IMR-90 (cell line): ENCODE data around the gene CYBRD1. TPM values are rescaled to one million over a fixed set of nuclear protein-coding genes. Genes with fewer than 3 reads are reported as not detected.

ENCODE experiments used
- ATAC-seq: fragments of 200-7000 bp; cut with Tn5 transposase; 2 replicates; pipeline ENCODE4 v1.9.1; 2020; ENCODE audit warnings: low read depth, mild to moderate bottlenecking, moderate library complexity
- BruUV-seq: library from RNA; stranded (reverse); fragments of 400-500 nt; replicated peaks from 2 replicates; lab custom pipeline; 2021; lab: Mats Ljungman, UMichigan
- CTCF ChIA-PET: fragments of 300-600 bp; formaldehyde crosslinking; extraction: SDS; loops from one replicate; lab custom pipeline; 2021; ENCODE audit warnings: antibody characterized with exemption; lab: Yijun Ruan, JAX
- POLR2A ChIA-PET: fragments of 300-600 bp; sonication (Branson Sonifier 250); formaldehyde crosslinking; loops from one replicate; lab custom pipeline; 2022; ENCODE audit warnings: antibody characterized with exemption; ENCODE audit not compliant: unreplicated experiment; lab: Charles Lee
- DNase-seq: peaks from one replicate; pipeline ENCODE4 v3.0.0; 2013
- H2AFZ ChIP-seq: replicated peaks from 2 replicates; pipeline ENCODE3; 2013; ENCODE audit warnings: low read length, mild to moderate bottlenecking; ENCODE audit not compliant: poor library complexity
- H2AK5ac ChIP-seq: 2 replicates; pipeline ENCODE4 v1.6.1; 2013; ENCODE audit warnings: low read depth, low read length, inconsistent platforms
- H2AK9ac ChIP-seq: replicated peaks from 2 replicates; pipeline ENCODE3; 2013; ENCODE audit warnings: mild to moderate bottlenecking, low read depth, low read length, moderate library complexity; ENCODE audit not compliant: poor library complexity
- H2BK120ac ChIP-seq: 2 replicates; pipeline ENCODE4 v1.6.1; 2013; ENCODE audit warnings: low read depth, low read length, inconsistent platforms
- H2BK15ac ChIP-seq: 3 replicates; pipeline ENCODE4 v1.6.1; 2013; ENCODE audit warnings: low read depth, low read length, inconsistent platforms
- H2BK20ac ChIP-seq: 2 replicates; pipeline ENCODE4 v1.6.1; 2013; ENCODE audit warnings: low read depth, mild to moderate bottlenecking, inconsistent platforms, low read length, moderate library complexity
- H2BK5ac ChIP-seq: 2 replicates; pipeline ENCODE4 v1.6.1; 2013; ENCODE audit warnings: mild to moderate bottlenecking, low read depth, low read length, inconsistent platforms; ENCODE audit not compliant: poor library complexity, severe bottlenecking
- H3K14ac ChIP-seq: replicated peaks from 2 replicates; pipeline ENCODE4 v1.6.1; 2013; ENCODE audit warnings: low read depth, low read length, inconsistent platforms
- H3K18ac ChIP-seq: 2 replicates; pipeline ENCODE4 v1.6.1; 2013; ENCODE audit warnings: low read depth, low read length, control low read depth
- H3K23ac ChIP-seq: 2 replicates; pipeline ENCODE4 v1.6.1; 2013; ENCODE audit warnings: low read depth, low read length, inconsistent platforms
- H3K27ac ChIP-seq: 2 replicates; pipeline ENCODE4 v1.5.1; 2013; ENCODE audit warnings: mild to moderate bottlenecking, control low read depth, low read length; ENCODE audit not compliant: insufficient read depth
- H3K27me3 ChIP-seq: 2 replicates; pipeline ENCODE4 v1.6.1; 2013; ENCODE audit warnings: low read length; ENCODE audit not compliant: control insufficient read depth, insufficient read depth
- H3K36me3 ChIP-seq: 2 replicates; pipeline ENCODE4 v1.6.1; 2013; ENCODE audit warnings: low read length, mixed read lengths; ENCODE audit not compliant: control insufficient read depth, insufficient read depth
- H3K4ac ChIP-seq: 2 replicates; pipeline ENCODE4 v1.6.1; 2013; ENCODE audit warnings: low read depth, low read length, inconsistent platforms
- H3K4me1 ChIP-seq: 2 replicates; pipeline ENCODE4 v1.6.1; 2013; ENCODE audit warnings: low read length, mixed read lengths; ENCODE audit not compliant: control insufficient read depth, insufficient read depth
- H3K4me2 ChIP-seq: 2 replicates; pipeline ENCODE4 v1.6.1; 2013; ENCODE audit warnings: low read depth, mild to moderate bottlenecking, control low read depth, low read length, moderate library complexity
- H3K4me3 ChIP-seq: 2 replicates; pipeline ENCODE4 v1.5.1; 2013; ENCODE audit warnings: low read depth, mild to moderate bottlenecking, control low read depth, low read length, moderate library complexity; ENCODE audit not compliant: insufficient read depth
- H3K56ac ChIP-seq: 2 replicates; pipeline ENCODE4 v1.6.1; 2013; ENCODE audit warnings: low read length, inconsistent platforms; ENCODE audit not compliant: insufficient read depth; ENCODE audit errors: extremely low read depth
- H3K79me1 ChIP-seq, 2 experiments: 2 replicates each; pipeline ENCODE4 v1.6.1; 2013; ENCODE audit warnings: low read length in 2 of 2, inconsistent platforms in 1 of 2, low read depth in 1 of 2
- H3K9ac ChIP-seq: 2 replicates; pipeline ENCODE4 v1.6.1; 2013; ENCODE audit warnings: low read depth, low read length, control low read depth
- H3K9me1 ChIP-seq: 2 replicates; pipeline ENCODE4 v1.6.1; 2013; ENCODE audit warnings: low read length, inconsistent platforms; ENCODE audit not compliant: insufficient read depth
- H3K9me3 ChIP-seq: 2 replicates; pipeline ENCODE4 v1.6.1; 2013; ENCODE audit warnings: low read length; ENCODE audit not compliant: control insufficient read depth, insufficient read depth
- H4K20me1 ChIP-seq: 2 replicates; pipeline ENCODE4 v1.6.1; 2013; ENCODE audit warnings: low read length, inconsistent platforms; ENCODE audit not compliant: insufficient read depth
- H4K5ac ChIP-seq: 2 replicates; pipeline ENCODE4 v1.6.1; 2013; ENCODE audit warnings: mild to moderate bottlenecking, low read depth, low read length, control low read depth
- H4K8ac ChIP-seq, 2 experiments: 2 replicates each; pipeline ENCODE4 v1.6.1; 2013; ENCODE audit warnings: low read depth in 2 of 2, low read length in 2 of 2, control low read depth in 1 of 2, inconsistent platforms in 1 of 2
- H4K91ac ChIP-seq: 2 replicates; pipeline ENCODE4 v1.6.1; 2013; ENCODE audit warnings: low read depth, low read length, inconsistent platforms; ENCODE audit not compliant: insufficient read depth
- BHLHE40 ChIP-seq: fragments of 150-350 bp; IDR thresholded peaks from 2 replicates; pipeline ENCODE4 v1.6.1; 2016; ENCODE audit warnings: mild to moderate bottlenecking, low read depth, low read length
- FOS ChIP-seq: fragments of 150-350 bp; IDR thresholded peaks from 2 replicates; pipeline ENCODE4 v1.6.1; 2016; ENCODE audit warnings: low read depth, low read length
- MAZ ChIP-seq: IDR thresholded peaks from 2 replicates; pipeline ENCODE4 v1.6.1; 2012; ENCODE audit warnings: low read depth, mild to moderate bottlenecking, low read length, improper control_type of control experiment, moderate library complexity, borderline replicate concordance
- MXI1 ChIP-seq: IDR thresholded peaks from 2 replicates; pipeline ENCODE4 v1.6.1; 2012; ENCODE audit warnings: low read depth, mild to moderate bottlenecking, low read length, moderate library complexity, borderline replicate concordance
- NFE2L2 ChIP-seq: fragments of 150-350 bp; IDR thresholded peaks from 2 replicates; pipeline ENCODE4 v1.6.1; 2016; ENCODE audit warnings: low read depth, mild to moderate bottlenecking, low read length
- POLR2A ChIP-seq: IDR thresholded peaks from 2 replicates; pipeline ENCODE4 v1.6.1; 2012; ENCODE audit warnings: mild to moderate bottlenecking, low read depth, low read length
- RCOR1 ChIP-seq: IDR thresholded peaks from 2 replicates; pipeline ENCODE4 v1.6.1; 2012; ENCODE audit warnings: mild to moderate bottlenecking, low read length, improper control_type of control experiment; ENCODE audit not compliant: insufficient replicate concordance
- RFX5 ChIP-seq: IDR thresholded peaks from 2 replicates; pipeline ENCODE4 v1.8.0; 2012; ENCODE audit warnings: low read depth, mild to moderate bottlenecking, low read length, moderate library complexity
- SMC3 ChIP-seq: fragments of 150-350 bp; IDR thresholded peaks from 2 replicates; pipeline ENCODE4 v1.6.1; 2016; ENCODE audit warnings: low read depth, mild to moderate bottlenecking, antibody characterized with exemption, low read length, moderate library complexity
- WGBS, 2 experiments: methylation state at CpG; one replicate each; pipeline versions ENCODE4 v1.1.5 to v1.1.7; 2013; ENCODE audit warnings: missing lambda C conversion rate in 2 of 2; ENCODE audit not compliant: insufficient read length in 1 of 2; ENCODE audit errors: extremely low coverage in 2 of 2; 5-methylcytosine and 5-hydroxymethylcytosine counted together
- dilution Hi-C: fragments of 300-500 bp; cut with HindIII; formaldehyde crosslinking; loops from one replicate; pipeline ENCODE4 v1.14.3; 2018; ENCODE audit warnings: low sequenced_read_pairs; ENCODE audit not compliant: unreplicated experiment
- in situ Hi-C: fragments of 300-500 bp; cut with MboI; formaldehyde crosslinking; loops from 3 replicates; pipeline ENCODE4 v1.14.3; 2019; ENCODE audit warnings: low sequenced_read_pairs, inconsistent platforms, mixed read lengths
- intact Hi-C: fragments of 100-400 bp; cut with micrococcal nuclease; formaldehyde crosslinking; loops from 2 replicates; pipeline ENCODE4 v1.10.0; 2022
- polyA plus RNA-seq, 3 experiments: library from polyadenylated mRNA; depleted of rRNA; stranded (reverse); fragments of >200 nt; gene quantifications; 2 replicates each; pipeline ENCODE4 v1.2.3, GENCODE V29; 2012; ENCODE audit warnings: low replicate concordance in 1 of 3
- total RNA-seq: library from RNA; depleted of rRNA; stranded (reverse); fragments of >200 nt; gene quantifications from 2 replicates; pipeline ENCODE4 v1.2.3, GENCODE V29; 2012

The CYBRD1 gene
- total and polyA plus RNA-seq, 2 of the 4 experiments (the other 2 are of a cell fraction) = 53.2 to 103 TPM

- no peak for ATAC-seq
- dilution Hi-C loops = no loop called here
Measured at GRCh38 chr2:171490577-171490976, 31.7 kb upstream of the CYBRD1 start.

More at GRCh38 chr2:171490577-171490976, 31.7 kb upstream of the CYBRD1 start:
- H2AFZ ChIP-seq = no peak overlapping the region
- DNase-seq = no peak
- H3K79me1 ChIP-seq = no peaks in the 10 kb centered on the region
- no peak overlapping the region for H3K27ac ChIP-seq
- no peak overlapping the region for H3K56ac ChIP-seq
- no peak overlapping the region for H3K4ac ChIP-seq
- no peak overlapping the region for H3K18ac ChIP-seq
- H3K4me3 ChIP-seq = no peak overlapping the region
- H4K91ac ChIP-seq = no peak overlapping the region
- in situ Hi-C loops (no loop called here), intact Hi-C loops (no loop called here)
- no peaks in the 10 kb centered on the region for H3K4me1 ChIP-seq
- no peak overlapping the region for H2AK9ac ChIP-seq
- H3K9me3 ChIP-seq = no peaks in the 10 kb centered on the region
- H4K5ac ChIP-seq = no peak overlapping the region
- no peaks in the 10 kb centered on the region for H4K20me1 ChIP-seq
- POLR2A ChIA-PET = interaction anchor here (1.0 kb wide), 1 partner anchor 47 kb away, joined by 3 read pairs; no protein-coding TSS in a partner anchor
- no peak overlapping the region for H3K23ac ChIP-seq
- H2BK20ac ChIP-seq = no peak overlapping the region
- no peak overlapping the region for H2BK15ac ChIP-seq
- no peak overlapping the region for H2AK5ac ChIP-seq
- 91% methylated on average over 1 of the region's 2 CpGs; no CpG with 5 or more reads in 1 of the 2 experiments for WGBS, 2 experiments
- CTCF ChIA-PET = interaction anchor here (1.0 kb wide), 1 partner anchor 11 kb away, joined by 4 read pairs; no protein-coding TSS in a partner anchor
- H3K36me3 ChIP-seq = no peaks in the 10 kb centered on the region
- H3K27me3 ChIP-seq = no peaks in the 10 kb centered on the region
- H3K9me1 ChIP-seq = no peaks in the 10 kb centered on the region
- H3K9ac ChIP-seq = no peak overlapping the region
- no peak overlapping the region for H2BK5ac ChIP-seq
- TF ChIP-seq FOS = no peak
- TF ChIP-seq SMC3 = no peak
- TF ChIP-seq RCOR1 = no peak
- TF ChIP-seq MAZ = no peak
- no peak for TF ChIP-seq POLR2A
- no peak for TF ChIP-seq MXI1
- TF ChIP-seq BHLHE40 = no peak
- TF ChIP-seq NFE2L2 = no peak
- no peak for TF ChIP-seq RFX5
- no TSS peak for BruUV-seq
- no peak overlapping the region for H4K8ac ChIP-seq
- H2BK120ac ChIP-seq = no peak overlapping the region
- no peak overlapping the region for H3K14ac ChIP-seq
- no peak overlapping the region for H3K4me2 ChIP-seq
